Activated CD8-positive, alpha-beta memory T cell treated with anti-CD3 and anti-CD28 coated beads for 24 hours (primary cell): ENCODE measurements around the gene ZNF319.

Experiments
- DNase-seq: peaks from one replicate; pipeline ENCODE4 v3.0.0-alpha.2; 2020

Gene ZNF319

DNA sequence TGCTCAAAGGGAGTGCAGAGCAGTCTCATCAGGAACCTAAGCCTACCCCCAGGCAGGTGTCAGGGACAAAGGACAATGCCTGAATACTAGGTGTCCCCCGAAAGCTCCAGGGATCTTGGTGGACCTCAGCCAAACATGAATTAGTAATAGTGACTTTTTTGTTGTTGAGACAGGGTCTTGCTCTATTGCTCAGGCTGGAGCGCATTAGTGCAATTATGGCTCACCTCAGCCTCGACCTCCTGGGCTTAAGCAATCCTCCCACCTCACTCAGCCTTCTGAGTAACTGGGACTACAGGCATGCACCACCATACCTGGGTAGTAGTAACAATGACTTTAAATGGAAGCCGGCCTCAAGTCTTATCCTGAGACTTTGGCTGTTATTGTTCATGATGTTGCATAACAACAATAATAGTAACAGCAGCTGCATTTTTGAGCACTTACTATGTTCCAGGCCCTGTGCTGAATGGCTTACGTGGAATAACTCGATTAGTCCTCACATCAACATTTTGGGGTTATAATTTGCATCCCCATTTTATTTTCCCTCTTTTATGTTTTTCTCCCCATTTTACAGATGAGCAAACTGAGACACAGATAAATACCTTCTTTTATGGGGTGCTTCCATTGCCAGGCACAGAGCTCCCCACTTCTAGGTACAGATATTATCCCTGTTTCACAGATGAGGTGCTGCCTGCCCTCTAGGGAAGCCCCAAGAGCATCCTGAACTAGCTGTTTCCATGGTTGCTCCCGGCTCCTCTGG is 49.1 kb downstream of the ZNF319 start:
- DNase-seq, result no peak

DNA sequence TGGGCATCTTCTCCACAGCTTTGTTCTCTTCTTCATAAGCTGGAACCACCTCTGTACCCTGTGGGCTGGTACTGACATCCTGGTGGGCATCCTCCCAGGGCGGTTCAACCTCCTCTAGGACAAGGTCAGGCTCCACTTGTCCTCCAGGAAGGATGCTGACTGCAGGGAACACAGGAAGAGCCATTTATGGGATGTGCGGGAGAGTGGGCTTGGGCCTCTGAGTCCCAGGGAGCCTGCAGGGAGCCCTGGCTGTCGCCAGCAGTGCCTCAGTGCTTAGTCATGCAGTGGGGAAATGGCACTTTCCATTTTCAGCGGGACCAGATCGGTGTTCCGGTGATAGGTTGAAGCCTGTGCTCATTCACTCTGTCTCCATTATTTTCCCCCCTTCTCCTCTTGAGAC is 50.1 kb downstream of the ZNF319 start:
- no peak for DNase-seq

GRCh38 chr16:57949595-57950238 is 50.8 kb downstream of the ZNF319 start:
- DNase-seq, result no peak

- DNase-seq, result no peak
These were observed 51.5 kb downstream of the ZNF319 start for GRCh38 chr16:57949013-57949412.

GRCh38 chr16:57948027-57948426 is 52.4 kb downstream of the ZNF319 start:
- no peak for DNase-seq

GRCh38 chr16:57947261-57947660 is 53.2 kb downstream of the ZNF319 start:
- DNase-seq, result no peak

- DNase-seq, result no peak
These were observed 54.2 kb downstream of the ZNF319 start for GRCh38 chr16:57946181-57946801.

- DNase-seq, result no peak
These were observed 54.7 kb downstream of the ZNF319 start for GRCh38 chr16:57945740-57946138.

DNA sequence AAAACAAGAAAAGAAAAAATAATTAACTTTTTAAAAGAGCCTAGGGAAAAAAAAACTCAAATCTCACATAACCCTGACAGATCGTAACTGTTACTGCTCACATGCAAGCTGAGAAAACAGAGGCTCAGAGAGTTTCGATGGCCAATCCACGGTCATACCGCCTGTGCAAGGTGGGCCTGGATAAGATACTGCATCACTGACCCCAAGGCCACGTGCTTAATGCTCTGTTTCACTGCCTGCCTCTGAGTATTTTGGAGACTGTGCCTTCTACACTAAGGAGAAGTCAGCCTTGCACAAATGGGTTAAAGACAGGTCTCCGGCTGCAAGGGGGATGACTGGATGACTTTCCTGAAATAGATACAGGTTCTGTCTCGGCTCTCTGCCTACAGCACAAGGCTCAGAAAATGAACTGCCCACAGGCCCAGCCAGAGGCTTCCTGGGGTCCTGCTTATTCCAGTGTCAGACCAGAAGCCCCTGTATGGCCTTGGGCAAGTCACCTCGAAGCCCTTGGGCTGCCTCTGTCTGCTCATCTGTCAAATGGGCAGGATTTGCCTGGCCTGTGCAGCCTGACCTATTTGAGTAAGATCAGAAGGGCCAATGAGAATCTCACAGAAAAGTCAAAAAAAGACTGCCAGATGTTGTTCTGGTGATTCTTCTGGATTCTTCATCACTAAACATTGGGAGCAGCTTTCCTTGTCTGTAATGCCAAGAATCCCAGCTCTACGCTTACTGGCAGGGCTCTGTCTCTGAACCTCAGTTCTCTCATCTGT is 55.3 kb downstream of the ZNF319 start:
- DNase-seq, result no peak
